Right hindlimb (tissue), 1 donor: ENCODE measurements around the gene MRAP.
"Not testable (repeated sequence)": the region's sequence is repeated elsewhere in the genome, so short reads cannot be mapped to it uniquely, and the experiment has no call there.

ENCODE experiments used
- DNase-seq: peaks from one replicate; pipeline ENCODE4 v3.0.0-alpha.2; 2018

The MRAP gene

GRCh38 chr21:32300117-32300681, 1.5 kb downstream of the MRAP start:
- DNase-seq = no peak

- DNase-seq = no peak
Measured at GRCh38 chr21:32301596-32301995, 2.9 kb downstream of the MRAP start.

DNA sequence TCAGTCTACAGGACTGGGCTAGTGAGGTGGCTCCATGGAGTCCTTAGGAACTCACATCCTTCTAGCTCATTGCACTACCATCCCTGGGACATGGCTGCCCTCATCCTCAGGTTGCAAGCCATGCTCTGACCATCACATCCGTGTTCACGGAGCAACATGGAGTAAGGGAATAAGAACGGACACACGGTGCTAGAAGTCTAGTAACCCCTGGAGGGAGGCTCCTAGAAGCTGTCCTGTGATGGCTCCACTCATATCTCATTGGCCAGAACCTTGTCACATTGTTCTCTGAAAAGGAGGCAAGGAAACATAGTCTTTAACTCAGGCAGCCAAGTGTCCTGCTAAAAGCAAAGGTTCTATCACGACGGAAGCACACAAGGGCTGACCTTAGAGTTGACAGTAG, 3.9 kb downstream of the MRAP start:
- no peak for DNase-seq

DNA sequence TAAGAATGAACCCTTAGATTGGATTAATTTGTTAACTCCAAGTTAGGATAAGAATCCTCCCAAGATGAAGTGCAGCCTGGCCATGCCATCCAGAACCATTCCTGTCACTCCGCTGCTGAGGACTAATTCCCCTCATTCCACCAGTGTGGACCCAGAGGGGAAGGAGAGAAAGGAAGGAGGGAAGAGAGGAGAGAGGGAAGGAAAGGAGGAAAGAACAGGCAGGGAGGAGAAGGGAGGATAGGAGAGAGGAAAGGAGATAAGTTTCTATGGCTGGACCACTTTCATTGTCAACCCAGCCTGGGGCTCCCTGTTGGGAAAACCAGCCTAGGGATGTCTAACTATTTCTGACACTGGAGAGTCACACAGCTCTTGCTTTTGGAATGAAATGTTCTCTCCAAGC, 4.7 kb downstream of the MRAP start:
- DNase-seq = no peak

GRCh38 chr21:32304998-32305397, 6.3 kb downstream of the MRAP start:
- DNase-seq = no peak

- DNase-seq = no peak
Measured at GRCh38 chr21:32306021-32306780, 7.5 kb downstream of the MRAP start.

DNA sequence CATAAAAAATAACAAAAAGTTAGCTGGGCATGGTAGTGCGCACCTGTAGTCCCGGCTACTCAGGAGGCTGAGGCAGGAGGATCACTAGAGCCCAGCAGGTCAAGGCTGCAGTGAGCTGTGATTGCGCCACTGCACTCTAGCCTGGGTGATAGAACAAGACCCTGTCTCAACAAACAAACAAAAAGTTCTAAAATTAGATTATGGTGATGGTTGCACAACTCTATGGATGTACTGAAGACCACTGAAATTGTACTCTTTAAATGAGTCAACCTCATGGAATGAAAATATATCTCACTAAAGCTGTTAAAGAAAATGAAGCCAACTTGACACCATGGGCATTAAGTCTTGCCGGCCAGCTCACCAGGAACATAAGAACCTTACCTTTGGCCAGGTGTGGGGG, 9.1 kb downstream of the MRAP start:
- DNase-seq = no peak

DNA sequence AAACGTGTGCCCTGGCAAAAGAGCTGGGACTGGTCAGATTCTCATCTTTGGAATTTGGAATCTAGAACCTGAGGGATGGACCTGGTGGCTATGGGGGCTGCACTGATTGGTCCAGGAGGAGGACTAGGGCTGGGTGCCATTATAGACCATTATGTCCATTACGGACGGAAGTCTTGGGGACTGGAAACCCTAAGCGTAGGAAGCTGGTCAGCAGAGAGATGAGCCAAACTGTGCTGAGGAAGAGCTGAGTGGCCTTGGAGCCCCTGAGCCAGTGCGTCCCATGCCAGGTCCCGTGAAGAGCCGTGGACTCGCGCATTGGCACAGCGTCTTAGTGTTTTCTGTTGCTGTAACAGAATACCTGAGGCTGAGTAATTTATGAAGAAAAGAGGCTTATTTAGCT, 10.0 kb downstream of the MRAP start:
- DNase-seq = no peak

GRCh38 chr21:32309906-32310460, 11.3 kb downstream of the MRAP start:
- DNase-seq = no peak

- DNase-seq = not testable (repeated sequence)
Measured at GRCh38 chr21:32310976-32311375, 12.3 kb downstream of the MRAP start.

GRCh38 chr21:32311621-32312020, 13.0 kb downstream of the MRAP start:
- no peak for DNase-seq

DNA sequence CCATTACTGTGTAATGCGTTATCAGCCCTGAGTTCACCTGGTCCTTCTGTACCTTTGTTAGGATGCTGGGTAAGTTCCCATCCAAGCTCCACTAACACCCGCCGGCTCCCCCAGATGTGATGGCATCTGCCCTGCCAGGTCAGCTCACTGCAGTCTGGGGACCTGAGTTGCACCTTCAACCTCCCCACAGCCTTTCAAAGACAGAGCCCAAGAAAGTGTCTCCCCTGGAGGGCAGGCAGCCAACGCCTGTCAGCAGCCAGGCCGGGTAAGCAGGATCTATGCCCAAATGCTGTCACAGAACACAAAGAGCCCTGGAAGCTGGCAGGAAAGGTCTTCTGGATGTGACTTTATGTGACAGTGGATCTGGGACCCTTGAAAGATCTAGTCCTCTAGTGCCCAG, 13.7 kb downstream of the MRAP start:
- DNase-seq = no peak

- no peak for DNase-seq
Measured at GRCh38 chr21:32312976-32313375, 14.3 kb downstream of the MRAP start.

- DNase-seq = no peak
Measured at GRCh38 chr21:32314806-32315205, 16.2 kb downstream of the MRAP start.

GRCh38 chr21:32315511-32316281, 17.0 kb downstream of the MRAP start:
- no peak for DNase-seq

GRCh38 chr21:32316361-32317215, 17.9 kb downstream of the MRAP start:
- no peak for DNase-seq

DNA sequence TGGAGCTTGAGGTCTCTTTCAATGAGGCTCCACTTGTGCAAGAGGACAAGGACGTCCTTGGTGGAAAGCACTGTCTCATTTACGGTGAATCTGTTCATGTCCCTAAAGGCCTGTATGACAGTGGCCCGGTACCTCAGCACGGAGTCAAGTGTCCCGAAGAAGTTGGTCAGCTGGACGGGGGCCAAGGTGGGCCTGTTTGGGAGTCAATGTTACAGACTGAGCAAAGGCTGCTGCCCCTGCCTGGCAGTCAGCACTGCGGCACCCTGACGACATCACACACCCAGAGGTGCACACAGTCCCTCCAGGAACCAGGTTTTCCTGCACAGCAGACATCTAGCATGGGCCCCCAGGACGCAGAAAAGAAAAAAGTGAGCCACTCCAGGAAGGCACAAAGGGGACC, 19.1 kb downstream of the MRAP start:
- DNase-seq = no peak

DNA sequence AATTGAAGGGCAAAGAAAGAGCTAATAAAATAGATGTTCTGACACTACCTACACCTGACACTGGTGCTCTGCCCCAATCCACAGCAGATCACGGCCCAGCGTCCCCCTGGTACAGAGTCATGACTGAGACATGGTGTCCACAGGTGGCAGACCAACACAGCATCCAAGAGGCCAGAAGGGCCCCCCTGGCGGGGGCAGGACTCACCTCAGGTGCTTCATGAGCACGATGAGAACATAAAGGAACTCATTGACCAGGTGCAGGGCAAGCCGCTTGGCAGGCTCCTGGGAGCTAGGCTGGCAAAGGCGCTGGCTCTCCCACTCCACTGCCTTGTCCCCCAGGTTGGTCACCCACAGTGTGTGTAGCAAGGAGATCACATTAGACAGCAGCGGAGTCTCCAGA, 20.4 kb downstream of the MRAP start:
- no peak for DNase-seq

GRCh38 chr21:32320059-32320458, 21.4 kb downstream of the MRAP start:
- DNase-seq = no peak

GRCh38 chr21:32320726-32321125, 22.1 kb downstream of the MRAP start:
- DNase-seq = no peak

DNA sequence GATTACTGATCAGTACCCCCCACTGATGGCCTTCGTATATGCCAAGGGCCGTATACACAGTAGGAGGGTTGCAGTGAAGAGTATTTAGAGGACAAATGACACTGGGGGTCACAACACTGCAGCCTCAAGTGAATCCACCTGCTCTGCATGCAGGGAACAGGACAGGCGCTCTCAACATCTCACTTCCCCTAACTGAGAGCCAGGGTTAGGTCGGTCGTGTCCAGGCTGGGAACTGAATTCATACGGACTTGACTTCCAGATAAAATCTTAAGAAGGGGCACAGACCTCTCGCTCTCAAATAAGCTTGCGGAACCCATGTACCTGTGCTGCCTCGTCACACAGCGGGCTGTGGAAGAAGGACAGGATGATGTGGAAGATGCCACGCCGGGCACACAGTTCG, 22.8 kb downstream of the MRAP start:
- DNase-seq = no peak

- no peak for DNase-seq
Measured at GRCh38 chr21:32322103-32322502, 23.4 kb downstream of the MRAP start.

DNA sequence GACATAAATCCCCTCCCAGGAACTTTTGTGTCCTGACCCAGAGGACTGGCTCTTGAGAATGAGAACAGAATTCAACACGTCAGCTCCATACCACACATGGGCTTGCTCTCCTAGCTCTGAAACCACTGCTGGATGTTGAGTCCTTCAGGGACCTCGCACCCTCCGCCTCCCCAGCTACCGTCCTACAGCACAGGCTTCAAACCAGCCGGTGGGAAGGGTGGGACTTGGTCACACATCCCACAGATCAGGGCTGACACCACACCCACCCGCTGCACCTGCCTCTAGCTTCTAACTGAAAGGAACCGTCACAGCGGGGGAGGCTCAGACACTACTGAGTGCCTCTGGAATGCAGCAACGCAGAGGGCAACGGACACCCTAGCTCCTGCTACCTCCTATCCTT, 24.0 kb downstream of the MRAP start:
- no peak for DNase-seq
